CD4-positive, alpha-beta T cell treated with Interleukin-17A for 1 hour (primary cell): Measurements from ENCODE around the gene AHDC1.

Experiments used
- DNase-seq: peaks from one replicate; pipeline ENCODE4 v3.0.0-alpha.2; 2020

The AHDC1 gene

DNA sequence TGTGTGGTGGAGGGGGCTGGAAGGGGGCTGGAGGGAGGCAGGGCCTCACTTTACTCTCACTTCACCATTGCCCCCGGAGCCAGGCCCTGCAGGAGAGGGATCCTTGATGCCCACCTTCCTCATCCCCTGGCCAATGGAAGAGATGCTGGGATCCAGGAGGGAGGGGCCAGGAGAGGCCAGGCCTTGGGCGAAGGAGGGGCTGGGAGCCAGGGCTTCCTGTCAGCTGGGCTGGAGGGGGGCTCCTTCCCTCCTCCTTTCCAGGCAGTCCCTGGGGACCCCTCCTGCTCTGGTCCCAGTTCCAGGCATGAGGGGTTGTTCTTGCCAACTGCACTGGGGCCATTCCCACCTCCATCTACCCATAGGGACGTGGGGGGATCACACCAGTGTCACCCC, 5.7 kb downstream of the AHDC1 start:
- DNase-seq: no peak

DNA sequence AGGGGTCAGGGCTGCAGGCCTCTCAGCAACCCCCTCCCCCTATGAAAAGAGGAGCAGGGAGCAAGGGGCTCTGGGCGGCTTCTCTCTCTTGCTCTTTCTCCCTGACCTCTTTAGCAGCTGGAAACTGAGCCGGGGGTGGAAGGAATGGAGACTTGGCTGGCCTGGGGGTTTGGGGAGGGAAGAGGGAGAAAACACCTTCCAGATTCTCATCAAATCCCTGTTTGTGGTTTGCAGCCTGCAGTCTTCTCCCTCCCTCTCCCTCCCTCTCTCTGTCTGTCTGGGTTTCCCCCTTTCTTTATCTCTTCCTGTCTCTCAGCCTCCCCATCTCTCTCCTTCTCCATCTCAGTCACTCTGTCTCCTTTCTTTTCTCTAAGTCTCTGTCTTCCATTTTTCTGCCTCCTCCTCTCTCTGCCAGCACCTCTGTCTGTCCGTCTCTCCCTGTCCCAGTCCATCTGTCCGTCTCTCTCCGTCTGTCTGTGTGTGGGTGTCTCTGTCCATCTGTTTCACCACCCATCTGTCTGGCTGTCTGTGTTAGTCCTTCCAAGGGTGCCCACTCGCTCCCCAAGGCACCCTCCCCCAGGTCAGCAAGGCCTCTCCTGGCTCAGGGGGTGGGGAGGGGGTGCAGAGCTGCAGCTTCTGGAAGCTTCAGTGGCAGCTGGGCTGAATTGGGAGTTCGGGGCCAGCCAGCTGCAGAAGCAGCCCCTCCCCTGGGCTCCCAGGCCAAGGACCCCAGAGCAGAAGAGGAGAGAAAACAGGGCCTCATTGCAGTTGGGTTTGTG, 6.2 kb downstream of the AHDC1 start:
- no peak for DNase-seq

DNA sequence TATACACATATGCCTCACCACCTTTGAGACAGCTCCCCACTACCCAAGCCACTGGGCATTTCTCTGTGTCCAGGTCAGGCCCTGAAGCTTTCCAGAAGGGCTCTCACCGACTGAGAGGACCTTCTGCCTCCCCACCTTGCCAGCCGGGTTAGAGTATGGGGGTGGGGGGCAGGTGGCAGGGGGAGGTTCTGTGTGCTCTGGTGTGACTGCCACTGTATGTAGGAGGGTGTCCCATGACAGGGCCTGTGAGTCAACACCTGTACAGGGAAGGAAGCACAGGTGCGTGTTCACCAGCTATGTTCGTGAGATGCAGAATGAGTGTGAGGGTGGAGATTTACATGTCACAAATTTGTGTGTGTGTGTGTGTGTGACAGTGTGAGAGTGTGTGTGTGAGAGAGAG, 7.0 kb downstream of the AHDC1 start:
- DNase-seq: no peak

- no peak for DNase-seq
These were observed 7.7 kb downstream of the AHDC1 start for GRCh38 chr1:27596261-27596660.

DNA sequence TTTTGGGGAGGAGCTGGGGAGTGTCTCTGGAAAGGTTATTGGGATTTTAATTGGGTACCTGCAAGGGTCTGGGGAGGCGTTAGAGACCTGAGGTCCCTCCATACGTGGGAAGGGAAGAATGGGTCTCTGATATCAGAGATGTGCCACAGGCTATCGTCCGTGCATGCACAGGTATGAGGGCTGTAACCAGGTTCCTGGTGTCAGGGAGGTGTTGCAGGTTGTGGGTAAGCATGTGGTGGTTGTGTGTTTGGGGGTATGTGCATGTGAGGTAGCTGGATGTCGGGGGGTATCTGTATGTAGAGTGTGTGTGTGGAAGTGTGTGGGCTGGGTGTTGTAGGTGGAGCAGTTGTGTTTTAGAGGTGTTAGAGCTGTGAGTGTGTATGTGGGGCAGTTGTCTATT, 8.3 kb downstream of the AHDC1 start:
- DNase-seq: peak; percentile 25

DNA sequence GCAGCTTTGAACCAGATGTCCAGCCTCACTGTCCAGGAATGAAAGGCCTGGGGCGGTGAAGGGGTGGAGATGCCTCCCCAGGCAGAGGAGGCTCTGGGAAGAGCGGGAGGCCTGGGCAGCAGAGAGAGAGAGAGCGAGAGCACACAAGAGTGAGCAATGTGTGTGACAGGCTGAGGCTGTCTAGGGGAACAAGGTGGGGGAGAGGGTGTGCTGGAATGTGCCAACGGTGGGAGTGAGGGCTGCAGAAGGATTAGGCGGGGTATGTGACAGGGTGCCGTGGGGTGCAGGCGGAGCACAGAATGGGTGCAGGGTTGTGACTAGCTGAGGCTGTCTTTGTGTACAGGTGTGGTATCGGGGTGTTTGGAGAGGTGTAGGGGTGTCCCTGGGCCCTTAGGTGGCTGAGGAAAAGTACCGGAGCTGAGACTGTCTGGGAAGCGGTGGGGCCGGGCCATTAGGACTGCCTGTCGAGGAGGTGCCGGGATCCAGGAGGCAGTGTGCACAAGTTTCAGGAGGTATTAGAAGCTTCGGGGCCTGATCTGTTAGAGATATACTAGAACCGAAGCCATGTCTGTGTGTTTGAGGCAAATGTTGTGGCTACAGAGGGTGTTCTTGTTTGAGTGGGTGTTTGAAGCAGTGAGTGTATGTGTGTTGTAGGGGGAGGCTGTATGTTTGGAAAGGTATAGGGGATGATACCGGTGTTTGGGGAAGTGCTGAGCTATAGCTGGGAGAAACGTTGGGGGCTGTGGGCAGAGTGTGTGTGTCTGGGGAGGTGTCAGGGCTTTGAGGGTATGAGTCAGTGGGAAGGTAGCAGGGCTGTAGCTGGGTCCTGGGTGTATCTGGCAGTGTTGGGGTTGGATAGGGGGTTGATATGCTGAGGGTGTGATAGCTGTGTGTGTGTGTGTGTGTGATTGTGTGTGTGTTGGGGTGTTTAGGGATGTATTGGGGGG, 9.1 kb downstream of the AHDC1 start:
- peak; percentile 33 for DNase-seq

DNA sequence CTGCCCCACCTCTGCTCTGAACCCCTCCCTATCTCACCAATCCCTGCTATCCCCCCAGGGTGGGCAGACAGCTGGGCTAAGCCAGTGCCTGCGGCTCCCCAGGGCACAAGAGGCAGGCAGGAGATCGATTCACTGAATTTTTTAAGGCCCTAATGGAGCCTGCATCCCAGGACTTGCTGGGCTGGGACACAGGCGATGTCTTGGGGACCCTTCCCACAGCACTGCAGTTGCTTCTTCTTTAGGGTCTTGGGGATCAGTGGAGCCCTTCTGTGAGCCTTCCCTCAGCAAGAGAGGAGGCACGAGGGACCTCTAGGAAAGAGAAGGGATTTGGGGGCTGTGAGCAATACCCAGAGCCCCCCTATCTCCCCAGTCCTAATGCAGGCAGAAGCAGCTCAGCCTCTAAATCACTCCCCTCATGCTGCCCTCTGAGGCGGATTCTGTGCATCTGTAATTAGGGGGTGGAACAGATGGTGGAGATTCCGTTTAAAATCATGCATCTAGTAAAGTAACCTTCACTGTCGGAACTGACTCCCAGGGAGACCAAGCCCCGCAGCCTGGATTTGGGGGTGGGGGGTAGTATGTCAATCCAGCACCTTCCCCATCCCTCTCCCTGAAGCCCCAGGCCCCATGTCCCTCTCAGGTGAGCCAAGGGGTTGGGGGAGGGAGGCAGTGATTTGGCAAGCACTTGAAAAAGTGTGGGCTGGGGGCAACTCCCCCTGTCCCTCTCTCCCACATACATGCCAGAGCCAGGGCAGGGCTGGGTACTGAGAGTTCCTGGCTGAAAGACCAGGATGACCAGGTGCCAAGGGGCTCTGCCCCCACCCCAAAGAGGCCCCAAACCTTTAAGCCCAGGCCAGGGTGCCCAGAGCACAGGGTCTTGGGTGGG, 10.0 kb downstream of the AHDC1 start:
- no peak for DNase-seq

DNA sequence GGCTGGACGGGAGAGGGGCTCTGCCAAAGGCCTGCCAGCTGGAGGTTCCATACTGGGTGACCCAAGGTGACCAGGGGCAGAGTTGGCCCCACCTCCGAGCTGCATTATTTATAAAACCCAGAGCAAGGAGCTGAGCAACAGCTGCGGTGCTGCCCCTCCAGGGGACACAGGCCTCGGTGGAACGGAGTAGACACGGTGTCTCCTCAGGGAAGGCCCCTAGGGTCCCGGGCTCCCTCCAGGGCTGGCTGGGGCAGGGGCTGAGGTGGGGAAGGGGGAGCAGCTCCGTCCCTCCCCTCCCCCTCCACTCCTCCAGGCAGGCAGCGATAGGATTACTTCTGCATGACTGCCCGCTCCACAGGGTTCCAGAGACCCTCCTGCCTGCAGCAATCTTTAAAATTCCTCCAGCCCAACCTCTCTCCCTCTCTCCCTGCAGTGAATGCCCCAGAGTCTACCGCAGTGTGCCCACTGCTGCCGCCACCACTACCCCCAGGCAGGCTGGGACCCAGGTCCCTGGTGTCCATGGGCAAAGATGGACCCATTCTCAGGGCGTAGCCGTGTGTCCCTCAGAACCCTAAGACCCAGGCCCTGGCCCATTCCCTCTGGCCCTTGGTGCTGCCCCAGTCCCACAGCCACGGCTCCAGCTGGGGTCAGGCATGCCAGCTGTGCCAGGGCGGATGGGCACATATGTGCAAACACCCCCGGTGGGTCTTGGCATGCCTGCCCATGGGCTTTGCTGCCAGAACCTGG, 10.8 kb downstream of the AHDC1 start:
- no peak for DNase-seq

DNA sequence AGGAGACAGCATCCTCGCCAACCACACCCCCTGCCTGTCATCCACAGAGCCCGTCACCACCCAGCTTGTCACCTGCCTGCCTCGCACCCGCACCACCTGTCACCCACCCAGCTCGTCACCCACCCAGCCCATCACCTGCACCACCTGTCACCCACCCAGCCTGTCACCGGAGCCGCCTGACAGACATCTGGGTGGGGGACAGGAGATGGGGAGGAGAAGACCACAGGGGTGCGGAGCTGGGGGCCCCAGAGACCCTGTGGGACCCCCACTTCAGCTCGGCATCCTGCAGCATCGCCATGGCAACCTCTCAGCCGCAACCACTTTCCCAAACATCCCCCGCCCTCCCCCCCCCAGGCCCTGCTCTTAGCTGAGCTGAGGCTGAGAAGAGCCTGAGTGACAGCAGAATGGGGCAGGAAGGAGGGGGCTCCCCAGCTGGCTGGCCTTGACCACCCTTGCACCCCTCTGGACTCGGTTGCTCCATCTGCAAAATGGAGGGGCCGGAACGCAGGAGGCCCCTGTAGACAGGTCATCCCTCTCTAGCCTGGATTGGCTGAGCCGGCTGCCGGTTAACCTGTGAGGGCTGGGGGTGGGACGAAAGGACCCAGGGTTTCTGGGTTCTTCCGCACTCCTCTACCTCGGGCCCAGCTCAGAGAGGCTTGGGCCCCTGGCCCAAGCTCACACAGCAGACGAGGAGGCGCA, 11.6 kb downstream of the AHDC1 start:
- DNase-seq: no peak

- DNase-seq: no peak
These were observed 12.3 kb downstream of the AHDC1 start for GRCh38 chr1:27591622-27592021.

GRCh38 chr1:27590917-27591508, 12.9 kb downstream of the AHDC1 start:
- no peak for DNase-seq

- no peak for DNase-seq
These were observed 14.0 kb downstream of the AHDC1 start for GRCh38 chr1:27589841-27590426.

GRCh38 chr1:27589441-27589840, 14.5 kb downstream of the AHDC1 start:
- DNase-seq: no peak

- no peak for DNase-seq
These were observed 15.4 kb downstream of the AHDC1 start for GRCh38 chr1:27588256-27589232.

GRCh38 chr1:27585684-27586083, 18.3 kb downstream of the AHDC1 start:
- no peak for DNase-seq

DNA sequence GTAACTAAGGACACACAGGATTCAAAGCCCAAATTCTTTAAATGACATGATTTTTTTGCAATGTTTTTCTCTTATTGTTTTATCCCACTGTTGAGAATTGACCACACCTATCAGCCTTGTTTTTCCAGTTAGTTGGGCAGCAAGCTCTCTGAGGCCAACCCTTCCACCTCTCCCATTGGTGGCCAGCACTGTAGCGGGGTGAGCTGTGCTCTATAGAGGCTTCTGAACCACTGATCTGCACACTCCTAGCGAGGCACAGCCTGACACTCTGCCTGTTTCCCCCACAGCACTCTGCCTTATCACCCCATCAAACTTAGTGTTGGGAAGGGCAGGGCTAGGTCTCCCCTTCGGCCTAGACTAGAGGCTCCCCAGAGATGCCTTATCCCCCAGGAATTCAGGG, 19.5 kb downstream of the AHDC1 start:
- no peak for DNase-seq

DNA sequence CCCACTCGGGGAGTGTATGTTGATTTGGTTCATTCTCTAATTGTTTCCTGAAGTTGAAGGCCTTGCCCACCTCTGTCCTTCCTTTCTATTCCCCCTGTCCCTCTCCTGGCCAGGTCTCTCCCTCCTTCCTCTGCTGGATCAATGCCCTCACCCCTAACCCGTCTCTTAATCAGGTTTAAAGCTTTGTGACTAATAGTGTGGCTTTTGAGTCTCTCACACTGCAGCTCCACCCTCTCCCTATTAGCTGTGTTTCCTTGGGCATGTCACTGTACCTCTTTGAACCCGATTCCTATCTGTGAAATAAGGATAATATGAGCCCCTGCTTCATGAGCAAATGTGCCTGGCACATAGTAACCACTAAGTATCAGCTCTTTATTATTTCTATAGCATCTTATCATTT, 20.5 kb downstream of the AHDC1 start:
- no peak for DNase-seq

DNA sequence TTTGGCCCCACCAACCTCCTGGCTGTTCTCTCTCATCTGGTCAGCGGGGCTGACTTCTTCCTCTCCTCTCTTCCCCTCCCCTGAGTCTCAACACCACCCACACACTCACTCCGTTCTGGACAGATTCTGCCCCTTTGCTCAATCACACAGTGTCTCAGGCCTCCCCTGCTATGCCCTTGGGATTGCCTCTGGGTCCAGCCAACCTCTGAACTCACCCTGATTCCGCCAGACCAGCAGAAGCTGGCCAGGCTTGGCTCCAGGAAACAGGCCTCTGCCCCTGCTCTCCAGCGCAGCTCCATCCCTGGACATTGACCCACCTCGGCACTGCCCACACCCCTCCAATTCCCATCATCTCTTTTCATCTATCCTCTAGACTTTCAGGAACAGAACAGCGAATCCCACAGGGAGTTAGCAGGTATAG, 22.1 kb downstream of the AHDC1 start:
- DNase-seq: no peak

DNA sequence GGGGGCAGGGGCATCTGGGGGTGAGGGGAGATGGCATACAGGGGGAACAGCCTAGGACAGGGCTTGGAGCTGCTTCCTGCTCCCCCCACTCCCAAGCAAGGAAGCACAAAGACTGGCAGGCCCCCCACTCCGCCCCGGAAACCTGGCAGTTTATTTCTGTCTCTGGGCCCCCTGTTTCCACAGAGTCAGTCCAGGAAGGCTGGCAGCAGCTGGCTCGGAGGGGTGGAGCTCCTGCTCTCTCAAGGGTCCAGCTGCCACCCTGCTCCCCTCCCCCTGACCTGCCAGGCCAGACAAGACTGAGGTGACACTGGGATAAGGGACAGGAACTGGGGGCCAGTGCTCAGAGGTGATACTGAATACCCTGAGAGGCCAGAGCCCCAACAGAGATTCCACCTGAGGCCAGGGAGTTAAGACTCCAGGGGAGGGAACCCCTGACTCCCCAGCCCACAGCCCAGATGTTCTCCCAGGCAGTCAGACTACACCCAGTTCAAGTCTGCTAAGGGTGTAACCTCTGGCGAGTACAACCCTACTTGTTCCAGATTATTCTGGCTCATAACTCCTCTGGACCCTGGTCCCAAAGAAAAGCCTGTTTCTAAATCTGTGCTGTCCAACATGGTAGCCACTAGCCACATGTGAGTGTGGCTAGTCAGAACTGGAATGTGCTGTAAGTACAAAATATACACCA, 26.3 kb downstream of the AHDC1 start:
- no peak for DNase-seq
